ENCODE measurements around the gene MYLK.

The MYLK gene

GRCh38 chr3:123783050-123783689 lies 101.0 kb downstream of the MYLK start:
- H3K4me3 ChIP-seq (ENCODE audit: low read length): no peak overlapping the region
- no peak for TF ChIP-seq CTCF (conservative IDR thresholded peaks at IDR 0.05; ENCODE audit: low read length)
- no peak for DNase-seq (ENCODE audit: low read depth)

- DNase-seq (ENCODE audit: low read depth): peak; percentile 37
Measured at GRCh38 chr3:123782488-123782887, 101.6 kb downstream of the MYLK start.

GRCh38 chr3:123781571-123782275 lies 102.4 kb downstream of the MYLK start:
- H3K4me3 ChIP-seq (ENCODE audit: low read length): no peak overlapping the region
- peak; percentile 39 for DNase-seq (ENCODE audit: low read depth)
- TF ChIP-seq CTCF (conservative IDR thresholded peaks at IDR 0.05; ENCODE audit: low read length): no peak

More at GRCh38 chr3:123782488-123782887, 101.6 kb downstream of the MYLK start:
- no peak overlapping the region for H3K4me3 ChIP-seq (ENCODE audit: low read length)
- no peak for TF ChIP-seq CTCF (conservative IDR thresholded peaks at IDR 0.05; ENCODE audit: low read length)

GRCh38 chr3:123781138-123781537 lies 103.0 kb downstream of the MYLK start:
- no peak for DNase-seq (ENCODE audit: low read depth)
- H3K4me3 ChIP-seq (ENCODE audit: low read length): no peak overlapping the region
- TF ChIP-seq CTCF (conservative IDR thresholded peaks at IDR 0.05; ENCODE audit: low read length): no peak

- DNase-seq (ENCODE audit: low read depth): no peak
- TF ChIP-seq CTCF (conservative IDR thresholded peaks at IDR 0.05; ENCODE audit: low read length): no peak
- H3K4me3 ChIP-seq (ENCODE audit: low read length): no peak overlapping the region
Measured at GRCh38 chr3:123780656-123781055, 103.5 kb downstream of the MYLK start.

- no peak for TF ChIP-seq CTCF (conservative IDR thresholded peaks at IDR 0.05; ENCODE audit: low read length)
- no peak for DNase-seq (ENCODE audit: low read depth)
Measured at GRCh38 chr3:123779655-123780231, 104.4 kb downstream of the MYLK start.

More at GRCh38 chr3:123779655-123780231, 104.4 kb downstream of the MYLK start:
- H3K4me3 ChIP-seq (ENCODE audit: low read length): no peak overlapping the region

All from AG10803 (cell line).